Prostate gland (tissue), 2 donors: Measurements from ENCODE around the gene MBD2.

Experiments used
- CTCF ChIP-seq, 4 experiments: fragments of 200-600 bp in 2 of 4; fragments of 450-650 bp in 2 of 4; sonication (generic) in 2 of 4; IDR thresholded peaks; 1 replicate in 3 of 4; 2 replicates in 1 of 4; pipeline ENCODE4 v1.5.1; 2016 to 2019; ENCODE audit warnings: antibody characterized with exemption in 4 of 4, mild to moderate bottlenecking in 2 of 4, moderate library complexity in 2 of 4
- POLR2A ChIP-seq: fragments of 450-650 bp; IDR thresholded peaks from one replicate; pipeline ENCODE4 v1.6.1; 2016; ENCODE audit warnings: antibody characterized with exemption, mild to moderate bottlenecking
- POLR2AphosphoS5 ChIP-seq: sonication (generic); formaldehyde crosslinking; IDR thresholded peaks from one replicate; pipeline ENCODE4 v1.6.1; 2017; ENCODE audit warnings: antibody characterized with exemption

DNA sequence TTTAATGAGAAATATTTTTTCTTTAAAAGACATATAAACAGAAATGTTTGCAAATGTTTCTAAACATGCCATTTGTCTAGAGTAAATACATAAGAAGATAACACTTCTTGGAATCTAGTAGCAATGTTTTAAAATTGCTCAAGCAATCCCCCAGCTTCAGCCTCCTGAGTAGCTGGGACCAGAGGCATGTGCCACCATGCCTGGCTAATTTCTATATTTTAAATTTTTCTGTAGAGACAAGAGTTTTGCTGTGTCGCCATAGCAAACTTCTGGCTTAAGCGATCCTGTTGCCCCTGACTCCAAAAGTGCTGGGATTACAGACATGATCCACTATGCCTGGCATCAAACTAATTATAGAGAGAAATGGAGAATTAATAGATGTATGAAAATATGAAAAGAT, 14.6 kb upstream of the MBD2 start:
- no peak for TF ChIP-seq POLR2AphosphoS5
- no peak for TF ChIP-seq CTCF (IDR thresholded peaks at IDR 0.05)
- TF ChIP-seq POLR2A = no peak
